Trophoblast cell (in vitro differentiated cells and primary cell): ENCODE results near the gene NUDC.

Experiments used
- DNase-seq, 2 donors: peaks; one replicate each; pipeline ENCODE4 v3.0.0-alpha.2; 2016
- H2AFZ ChIP-seq: 2 replicates; pipeline ENCODE4 v1.6.1; 2013; ENCODE audit warnings: low read length, moderate library complexity, mild to moderate bottlenecking; ENCODE audit not compliant: insufficient read depth, poor library complexity
- H2AK5ac ChIP-seq: 2 replicates; pipeline ENCODE4 v1.6.1; 2013; ENCODE audit warnings: mild to moderate bottlenecking, low read length
- H2BK120ac ChIP-seq: 2 replicates; pipeline ENCODE4 v1.6.1; 2013; ENCODE audit warnings: low read length, mild to moderate bottlenecking, moderate library complexity; ENCODE audit not compliant: insufficient read depth, poor library complexity
- H2BK12ac ChIP-seq: 2 replicates; pipeline ENCODE4 v1.6.1; 2013; ENCODE audit warnings: mild to moderate bottlenecking, low read length, moderate library complexity
- H2BK5ac ChIP-seq: 2 replicates; pipeline ENCODE4 v1.6.1; 2013; ENCODE audit warnings: low read length, low read depth, moderate library complexity, mild to moderate bottlenecking; ENCODE audit not compliant: poor library complexity
- H3K14ac ChIP-seq: 2 replicates; pipeline ENCODE4 v1.6.1; 2013; ENCODE audit warnings: mild to moderate bottlenecking, low read length
- H3K18ac ChIP-seq: 2 replicates; pipeline ENCODE4 v1.6.1; 2013; ENCODE audit warnings: mild to moderate bottlenecking, low read length
- H3K23ac ChIP-seq: 2 replicates; pipeline ENCODE4 v1.6.1; 2013; ENCODE audit warnings: low read length
- H3K27ac ChIP-seq: 2 replicates; pipeline ENCODE4 v1.5.1; 2013; ENCODE audit warnings: low read depth, mild to moderate bottlenecking, inconsistent platforms, low read length, moderate library complexity
- H3K27me3 ChIP-seq: 2 replicates; pipeline ENCODE4 v1.6.1; 2013; ENCODE audit warnings: inconsistent platforms, mild to moderate bottlenecking, low read length, moderate library complexity; ENCODE audit not compliant: insufficient read depth
- H3K36me3 ChIP-seq, 2 experiments: 1 replicate in 1 of 2; 2 replicates in 1 of 2; pipeline ENCODE4 v1.6.1; 2013; ENCODE audit warnings: low read length in 2 of 2, mild to moderate bottlenecking in 2 of 2, moderate library complexity in 1 of 2; ENCODE audit not compliant: insufficient read depth in 2 of 2, control insufficient read depth in 1 of 2
- H3K4ac ChIP-seq: 2 replicates; pipeline ENCODE4 v1.6.1; 2013; ENCODE audit warnings: low read depth, mild to moderate bottlenecking, low read length, moderate library complexity
- H3K4me1 ChIP-seq, 2 experiments: 1 replicate in 1 of 2; 2 replicates in 1 of 2; pipeline ENCODE4 v1.6.1; 2013; ENCODE audit warnings: low read length in 2 of 2, mild to moderate bottlenecking in 2 of 2, moderate library complexity in 1 of 2; ENCODE audit not compliant: insufficient read depth in 2 of 2, control insufficient read depth in 1 of 2
- H3K4me2 ChIP-seq: 2 replicates; pipeline ENCODE4 v1.6.1; 2013; ENCODE audit warnings: inconsistent platforms, mild to moderate bottlenecking, low read length, moderate library complexity
- H3K4me3 ChIP-seq: 2 replicates; pipeline ENCODE4 v1.5.1; 2013; ENCODE audit warnings: mild to moderate bottlenecking, low read depth, low read length, inconsistent platforms
- H3K79me1 ChIP-seq: one replicate; pipeline ENCODE4 v1.6.1; 2013; ENCODE audit warnings: low read length
- H3K79me2 ChIP-seq: 2 replicates; pipeline ENCODE4 v1.6.1; 2013; ENCODE audit warnings: low read length, mild to moderate bottlenecking; ENCODE audit not compliant: control insufficient read depth, insufficient read depth, poor library complexity
- H3K9ac ChIP-seq: 2 replicates; pipeline ENCODE4 v1.6.1; 2013; ENCODE audit warnings: mild to moderate bottlenecking, low read length
- H3K9me3 ChIP-seq: 2 replicates; pipeline ENCODE4 v1.6.1; 2013; ENCODE audit warnings: low read depth, mild to moderate bottlenecking, control low read depth, inconsistent platforms, low read length; ENCODE audit not compliant: insufficient read depth
- H4K12ac ChIP-seq: 2 replicates; pipeline ENCODE4 v1.6.1; 2013; ENCODE audit warnings: low read depth, mild to moderate bottlenecking, low read length, moderate library complexity
- H4K8ac ChIP-seq: 2 replicates; pipeline ENCODE4 v1.6.1; 2013; ENCODE audit warnings: low read depth, mild to moderate bottlenecking, low read length, moderate library complexity
- H4K91ac ChIP-seq: one replicate; pipeline ENCODE4 v1.6.1; 2013; ENCODE audit warnings: low read depth, mild to moderate bottlenecking, low read length, moderate library complexity
- WGBS: extraction: QIAGEN DNeasy Blood & Tissue Kit; methylation state at CpG from one replicate; pipeline ENCODE4 v1.1.7; 2013; ENCODE audit warnings: missing lambda C conversion rate; ENCODE audit not compliant: insufficient read length, insufficient coverage; ENCODE audit errors: extremely low coverage; 5-methylcytosine and 5-hydroxymethylcytosine counted together

NUDC gene

GRCh38 chr1:26936823-26937222, 15.3 kb downstream of the NUDC start:
- Histone ChIP-seq H3K9ac (no peak overlapping the region), H3K4me3 (no peak overlapping the region), H3K4me2 (no peak overlapping the region), H3K9me3 (no peaks in the 10 kb centered on the region), H2AFZ (no peak overlapping the region), H3K14ac (no peak overlapping the region), H4K8ac (no peak overlapping the region), H4K91ac (no peak overlapping the region), H3K23ac (no peak overlapping the region), H3K36me3 (peaks cover 20 to 29% of the 10 kb centered on the region in 2 experiments), H2AK5ac (no peak overlapping the region), H3K4ac (no peak overlapping the region), H2BK5ac (no peak overlapping the region), H2BK120ac (no peak overlapping the region), H3K18ac (no peak overlapping the region), H3K27ac (no peak overlapping the region), H3K79me2 (no peaks in the 10 kb centered on the region), H3K4me1 (no peaks in the 10 kb centered on the region), H2BK12ac (no peak overlapping the region), H3K79me1 (no peaks in the 10 kb centered on the region), H3K27me3 (no peaks in the 10 kb centered on the region), H4K12ac (no peak overlapping the region)
- no CpG with 5 or more reads among the region's 6 CpGs for WGBS
- DNase-seq, result no peak

GRCh38 chr1:26938004-26938658, 16.6 kb downstream of the NUDC start:
- Histone ChIP-seq H3K36me3 (peaks cover 28 to 40% of the 10 kb centered on the region in 2 experiments), H2AK5ac (no peak overlapping the region), H3K79me1 (no peaks in the 10 kb centered on the region), H4K8ac (no peak overlapping the region), H2BK120ac (no peak overlapping the region), H3K9ac (no peak overlapping the region), H3K23ac (no peak overlapping the region), H3K14ac (no peak overlapping the region), H3K27me3 (no peaks in the 10 kb centered on the region), H3K4me3 (no peak overlapping the region), H2BK12ac (no peak overlapping the region), H4K12ac (no peak overlapping the region), H3K9me3 (no peaks in the 10 kb centered on the region), H3K4me2 (no peak overlapping the region), H3K18ac (no peak overlapping the region), H2BK5ac (no peak overlapping the region), H2AFZ (no peak overlapping the region), H3K4me1 (no peaks in the 10 kb centered on the region), H3K4ac (no peak overlapping the region), H4K91ac (no peak overlapping the region), H3K79me2 (no peaks in the 10 kb centered on the region), H3K27ac (no peak overlapping the region)
- no peak for DNase-seq
- WGBS, result no CpG with 5 or more reads among the region's 4 CpGs

- H3K27ac ChIP-seq, result no peak overlapping the region
- no peak overlapping the region for H3K18ac ChIP-seq
- H4K12ac ChIP-seq, result no peak overlapping the region
- no peak overlapping the region for H4K8ac ChIP-seq
- H3K79me1 ChIP-seq, result no peaks in the 10 kb centered on the region
- no peak overlapping the region for H2BK12ac ChIP-seq
- H3K9me3 ChIP-seq, result peaks cover under 1% of the 10 kb centered on the region
- no peak overlapping the region for H2BK5ac ChIP-seq
- H3K4ac ChIP-seq, result no peak overlapping the region
- H3K79me2 ChIP-seq, result no peaks in the 10 kb centered on the region
- no peak overlapping the region for H3K4me3 ChIP-seq
- H2AFZ ChIP-seq, result no peak overlapping the region
- WGBS, result no CpG with 5 or more reads among the region's 2 CpGs
- no peak overlapping the region for H4K91ac ChIP-seq
- H3K27me3 ChIP-seq, result no peaks in the 10 kb centered on the region
- H3K23ac ChIP-seq, result no peak overlapping the region
- H3K14ac ChIP-seq, result no peak overlapping the region
- H3K4me1 ChIP-seq, result no peaks in the 10 kb centered on the region
- no peak for DNase-seq
- H2AK5ac ChIP-seq, result no peak overlapping the region
- H3K4me2 ChIP-seq, result no peak overlapping the region
- H3K36me3 ChIP-seq, result peaks cover 28 to 45% of the 10 kb centered on the region in 2 experiments
- no peak overlapping the region for H2BK120ac ChIP-seq
- H3K9ac ChIP-seq, result no peak overlapping the region
These were observed 17.1 kb downstream of the NUDC start for GRCh38 chr1:26938659-26939025.

- Histone ChIP-seq H4K12ac (no peak overlapping the region), H4K91ac (no peak overlapping the region), H3K23ac (no peak overlapping the region), H3K79me1 (no peaks in the 10 kb centered on the region), H3K36me3 (peaks cover 46 to 57% of the 10 kb centered on the region in 2 experiments), H3K4me2 (no peak overlapping the region), H3K9me3 (peaks cover 1% of the 10 kb centered on the region), H2BK5ac (no peak overlapping the region), H3K18ac (no peak overlapping the region), H2BK12ac (no peak overlapping the region), H2AK5ac (no peak overlapping the region), H3K4me3 (no peak overlapping the region), H3K27ac (no peak overlapping the region), H3K9ac (no peak overlapping the region), H3K14ac (no peak overlapping the region), H2BK120ac (no peak overlapping the region), H4K8ac (no peak overlapping the region), H3K27me3 (no peaks in the 10 kb centered on the region), H3K4ac (no peak overlapping the region), H3K79me2 (no peaks in the 10 kb centered on the region), H3K4me1 (no peaks in the 10 kb centered on the region), H2AFZ (no peak overlapping the region)
- DNase-seq, result no peak
- WGBS, result no CpG with 5 or more reads among the region's 10 CpGs
These were observed 19.8 kb downstream of the NUDC start for GRCh38 chr1:26941311-26941710.
